HEK293 (cell line): Measurements from ENCODE around the gene CEACAM4.

Experiments
- CTCF ChIA-PET: fragments of 350-600 bp; formaldehyde crosslinking; extraction: SDS; loops from one replicate; lab custom pipeline; 2021; ENCODE audit warnings: antibody characterized with exemption; lab: Yijun Ruan, JAX
- POLR2A ChIA-PET: fragments of 300-600 bp; formaldehyde crosslinking; extraction: SDS; loops from one replicate; lab custom pipeline; 2020; ENCODE audit warnings: antibody characterized with exemption, inconsistent platforms; lab: Yijun Ruan, JAX
- H3K27ac ChIP-seq: fragments of 200-500 bp; sonication (Bioruptor generic); 2 replicates; pipeline ENCODE4 v1.5.1; 2014; ENCODE audit warnings: low read depth, low read length, control low read depth, inconsistent platforms; ENCODE audit errors: extremely low read depth
- H3K36me3 ChIP-seq, 2 experiments: fragments of 200-500 bp in 1 of 2; sonication (Bioruptor generic) in 1 of 2; 1 replicate in 1 of 2; 2 replicates in 1 of 2; pipeline ENCODE4 v1.5.1; 2014 to 2017; ENCODE audit warnings: inconsistent platforms in 2 of 2, low read length in 2 of 2; ENCODE audit not compliant: control insufficient read depth in 2 of 2, insufficient read depth in 1 of 2
- H3K4me1 ChIP-seq: fragments of 200-500 bp; sonication (Bioruptor generic); 2 replicates; pipeline ENCODE4 v1.5.1; 2014; ENCODE audit warnings: mild to moderate bottlenecking, low read length, inconsistent platforms; ENCODE audit not compliant: control insufficient read depth, insufficient read depth
- H3K4me3 ChIP-seq: 2 replicates; pipeline ENCODE4 v1.5.1; 2011; ENCODE audit warnings: low read depth, mild to moderate bottlenecking, control low read depth, low read length, moderate library complexity
- H3K9me3 ChIP-seq: fragments of 200-500 bp; sonication (Bioruptor generic); 2 replicates; pipeline ENCODE4 v1.5.1; 2014; ENCODE audit warnings: low read depth, low read length, inconsistent platforms; ENCODE audit not compliant: control insufficient read depth, insufficient read depth
- REPIN1 ChIP-seq: fragments of 450-650 bp; formaldehyde crosslinking; IDR thresholded peaks from 2 replicates; pipeline ENCODE4 v1.5.1; 2017; ENCODE audit warnings: missing biosample characterization, missing genetic modification characterization, low read depth
- WT1 ChIP-seq: fragments of 450-650 bp; formaldehyde crosslinking; IDR thresholded peaks from 2 replicates; pipeline ENCODE4 v1.5.1; 2016; ENCODE audit warnings: missing biosample characterization, missing genetic modification characterization
- ZBTB26 ChIP-seq: fragments of 450-650 bp; formaldehyde crosslinking; optimal IDR thresholded peaks from 2 replicates; pipeline ENCODE3; 2016; ENCODE audit warnings: missing biosample characterization, mild to moderate bottlenecking, missing genetic modification characterization
- ZNF221 ChIP-seq: fragments of 450-650 bp; formaldehyde crosslinking; IDR thresholded peaks from 2 replicates; pipeline ENCODE4 v1.5.1; 2017; ENCODE audit warnings: missing biosample characterization, missing genetic modification characterization, borderline replicate concordance
- ZNF266 ChIP-seq: fragments of 450-650 bp; formaldehyde crosslinking; IDR thresholded peaks from 2 replicates; pipeline ENCODE4 v1.5.1; 2016; ENCODE audit warnings: missing biosample characterization, missing genetic modification characterization, low read depth
- ZNF366 ChIP-seq: fragments of 450-650 bp; formaldehyde crosslinking; conservative IDR thresholded peaks from 2 replicates; pipeline ENCODE4 v1.5.1; 2016; ENCODE audit warnings: missing biosample characterization, missing genetic modification characterization
- ZNF561 ChIP-seq: fragments of 450-650 bp; IDR thresholded peaks from 2 replicates; pipeline ENCODE4 v1.5.1; 2018; ENCODE audit warnings: missing biosample characterization, missing genetic modification characterization, borderline replicate concordance
- ZNF580 ChIP-seq: fragments of 450-650 bp; formaldehyde crosslinking; IDR thresholded peaks from 2 replicates; pipeline ENCODE4 v1.5.1; 2016; ENCODE audit warnings: missing biosample characterization, missing genetic modification characterization
- ZNF610 ChIP-seq: fragments of 450-650 bp; formaldehyde crosslinking; IDR thresholded peaks from 2 replicates; pipeline ENCODE4 v1.5.1; 2016; ENCODE audit warnings: missing biosample characterization, missing genetic modification characterization, borderline replicate concordance
- ZNF624 ChIP-seq: fragments of 450-650 bp; formaldehyde crosslinking; IDR thresholded peaks from 2 replicates; pipeline ENCODE4 v1.5.1; 2017; ENCODE audit warnings: missing biosample characterization, missing genetic modification characterization
- ZNF677 ChIP-seq: fragments of 450-650 bp; IDR thresholded peaks from 2 replicates; pipeline ENCODE4 v1.5.0; 2018; ENCODE audit warnings: missing biosample characterization, mild to moderate bottlenecking, missing genetic modification characterization, moderate library complexity
- ZNF776 ChIP-seq: fragments of 450-650 bp; formaldehyde crosslinking; IDR thresholded peaks from 2 replicates; pipeline ENCODE4 v1.5.0; 2017; ENCODE audit warnings: missing biosample characterization, missing genetic modification characterization, borderline replicate concordance
- TF ChIP-seq, protein P1 (sequence below): fragments of 450-650 bp; formaldehyde crosslinking; IDR thresholded peaks from 2 replicates; pipeline ENCODE4 v1.5.1; 2016; ENCODE audit warnings: missing biosample characterization, missing genetic modification characterization
- TF ChIP-seq, protein P2 (sequence below): fragments of 450-650 bp; formaldehyde crosslinking; conservative IDR thresholded peaks from 2 replicates; pipeline ENCODE4 v1.5.1; 2016; ENCODE audit warnings: low read depth, missing biosample characterization, missing genetic modification characterization
- TF ChIP-seq, protein P3 (sequence below): fragments of 450-650 bp; formaldehyde crosslinking; IDR thresholded peaks from 2 replicates; pipeline ENCODE4 v1.5.1; 2016; ENCODE audit warnings: missing biosample characterization, missing genetic modification characterization

CEACAM4 gene

GRCh38 chr19:41606215-41606837 lies 20.5 kb downstream of the CEACAM4 start (continued):
- TF ChIP-seq ZNF561: no peak
- TF ChIP-seq, protein P1, sequence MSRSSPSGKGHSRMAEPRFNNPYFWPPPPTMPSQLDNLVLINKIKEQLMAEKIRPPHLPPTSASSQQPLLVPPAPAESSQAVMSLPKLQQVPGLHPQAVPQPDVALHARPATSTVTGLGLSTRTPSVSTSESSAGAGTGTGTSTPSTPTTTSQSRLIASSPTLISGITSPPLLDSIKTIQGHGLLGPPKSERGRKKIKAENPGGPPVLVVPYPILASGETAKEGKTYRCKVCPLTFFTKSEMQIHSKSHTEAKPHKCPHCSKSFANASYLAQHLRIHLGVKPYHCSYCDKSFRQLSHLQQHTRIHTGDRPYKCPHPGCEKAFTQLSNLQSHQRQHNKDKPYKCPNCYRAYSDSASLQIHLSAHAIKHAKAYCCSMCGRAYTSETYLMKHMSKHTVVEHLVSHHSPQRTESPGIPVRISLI (tag by site-specific recombination): no peak
- no peak for TF ChIP-seq ZNF221
- no peak for TF ChIP-seq WT1 (tag by site-specific recombination)
- TF ChIP-seq ZBTB26 (tag by site-specific recombination): no peak
- TF ChIP-seq, protein P2, sequence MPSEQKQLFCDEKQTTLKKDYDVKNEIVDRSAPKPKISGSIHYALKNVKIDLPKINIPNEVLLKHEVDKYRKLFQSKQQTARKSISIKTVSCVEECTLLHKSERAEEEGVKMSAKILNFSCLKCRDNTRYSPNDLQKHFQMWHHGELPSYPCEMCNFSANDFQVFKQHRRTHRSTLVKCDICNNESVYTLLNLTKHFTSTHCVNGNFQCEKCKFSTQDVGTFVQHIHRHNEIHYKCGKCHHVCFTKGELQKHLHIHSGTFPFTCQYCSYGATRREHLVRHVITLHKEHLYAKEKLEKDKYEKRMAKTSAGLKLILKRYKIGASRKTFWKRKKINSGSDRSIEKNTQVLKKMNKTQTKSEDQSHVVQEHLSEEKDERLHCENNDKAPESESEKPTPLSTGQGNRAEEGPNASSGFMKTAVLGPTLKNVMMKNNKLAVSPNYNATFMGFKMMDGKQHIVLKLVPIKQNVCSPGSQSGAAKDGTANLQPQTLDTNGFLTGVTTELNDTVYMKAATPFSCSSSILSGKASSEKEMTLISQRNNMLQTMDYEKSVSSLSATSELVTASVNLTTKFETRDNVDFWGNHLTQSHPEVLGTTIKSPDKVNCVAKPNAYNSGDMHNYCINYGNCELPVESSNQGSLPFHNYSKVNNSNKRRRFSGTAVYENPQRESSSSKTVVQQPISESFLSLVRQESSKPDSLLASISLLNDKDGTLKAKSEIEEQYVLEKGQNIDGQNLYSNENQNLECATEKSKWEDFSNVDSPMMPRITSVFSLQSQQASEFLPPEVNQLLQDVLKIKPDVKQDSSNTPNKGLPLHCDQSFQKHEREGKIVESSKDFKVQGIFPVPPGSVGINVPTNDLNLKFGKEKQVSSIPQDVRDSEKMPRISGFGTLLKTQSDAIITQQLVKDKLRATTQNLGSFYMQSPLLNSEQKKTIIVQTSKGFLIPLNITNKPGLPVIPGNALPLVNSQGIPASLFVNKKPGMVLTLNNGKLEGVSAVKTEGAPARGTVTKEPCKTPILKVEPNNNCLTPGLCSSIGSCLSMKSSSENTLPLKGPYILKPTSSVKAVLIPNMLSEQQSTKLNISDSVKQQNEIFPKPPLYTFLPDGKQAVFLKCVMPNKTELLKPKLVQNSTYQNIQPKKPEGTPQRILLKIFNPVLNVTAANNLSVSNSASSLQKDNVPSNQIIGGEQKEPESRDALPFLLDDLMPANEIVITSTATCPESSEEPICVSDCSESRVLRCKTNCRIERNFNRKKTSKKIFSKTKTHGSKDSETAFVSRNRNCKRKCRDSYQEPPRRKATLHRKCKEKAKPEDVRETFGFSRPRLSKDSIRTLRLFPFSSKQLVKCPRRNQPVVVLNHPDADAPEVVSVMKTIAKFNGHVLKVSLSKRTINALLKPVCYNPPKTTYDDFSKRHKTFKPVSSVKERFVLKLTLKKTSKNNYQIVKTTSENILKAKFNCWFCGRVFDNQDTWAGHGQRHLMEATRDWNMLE (tag by site-specific recombination): no peak

DNA sequence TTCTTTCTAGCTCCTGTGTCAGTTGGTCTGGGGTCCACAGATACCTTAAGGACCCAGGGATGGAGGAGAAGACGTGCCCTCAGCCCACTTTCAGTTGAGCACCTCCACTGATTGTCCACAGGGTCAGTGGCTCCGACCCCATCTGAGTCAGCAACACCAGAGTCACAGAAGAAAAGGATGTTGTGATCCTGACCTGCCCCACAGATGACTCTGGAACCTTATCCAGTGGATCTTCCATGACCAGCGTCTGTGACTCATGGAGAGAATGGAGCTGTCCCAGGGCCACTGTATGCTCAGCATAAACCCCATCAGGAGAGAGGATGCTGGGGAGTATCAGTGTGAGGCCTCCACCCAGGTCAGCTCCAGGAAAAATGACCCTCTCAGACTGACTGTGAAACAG lies 22.0 kb downstream of the CEACAM4 start:
- no peaks in the 10 kb centered on the region for H3K36me3 ChIP-seq
- H3K27ac ChIP-seq: no peak overlapping the region
- no peaks in the 10 kb centered on the region for H3K9me3 ChIP-seq
- peaks cover 3% of the 10 kb centered on the region; the same call in 1 of the 2 replicates for H3K4me1 ChIP-seq
- POLR2A ChIA-PET: no interaction called here
- no peak overlapping the region for H3K4me3 ChIP-seq
- TF ChIP-seq ZNF580 (tag by site-specific recombination) (no peak), ZNF366 (tag by site-specific recombination) (no peak), ZNF624 (tag by site-specific recombination) (no peak), ZNF677 (tag by site-specific recombination) (no peak), ZNF776 (no peak), REPIN1 (tag by site-specific recombination) (no peak)
- TF ChIP-seq, all 188 proteins: peak for 0
- CTCF ChIA-PET: interaction anchor here (0.6 to 2.1 kb wide), 5 partner anchors 10 to 939 kb away, joined by 3 to 10 read pairs (median 4); no protein-coding TSS in a partner anchor

GRCh38 chr19:41601771-41602170 lies 25.1 kb downstream of the CEACAM4 start:
- H3K36me3 ChIP-seq: no peaks in the 10 kb centered on the region
- no peaks in the 10 kb centered on the region for H3K9me3 ChIP-seq
- peaks cover 8% of the 10 kb centered on the region for H3K4me1 ChIP-seq
- ChIA-PET POLR2A (no interaction called here), CTCF (interaction anchor here (0.6 to 1.8 kb wide), 4 partner anchors 8 to 99 kb away, joined by 3 to 4 read pairs (median 3); no protein-coding TSS in a partner anchor)
- TF ChIP-seq, protein P3, sequence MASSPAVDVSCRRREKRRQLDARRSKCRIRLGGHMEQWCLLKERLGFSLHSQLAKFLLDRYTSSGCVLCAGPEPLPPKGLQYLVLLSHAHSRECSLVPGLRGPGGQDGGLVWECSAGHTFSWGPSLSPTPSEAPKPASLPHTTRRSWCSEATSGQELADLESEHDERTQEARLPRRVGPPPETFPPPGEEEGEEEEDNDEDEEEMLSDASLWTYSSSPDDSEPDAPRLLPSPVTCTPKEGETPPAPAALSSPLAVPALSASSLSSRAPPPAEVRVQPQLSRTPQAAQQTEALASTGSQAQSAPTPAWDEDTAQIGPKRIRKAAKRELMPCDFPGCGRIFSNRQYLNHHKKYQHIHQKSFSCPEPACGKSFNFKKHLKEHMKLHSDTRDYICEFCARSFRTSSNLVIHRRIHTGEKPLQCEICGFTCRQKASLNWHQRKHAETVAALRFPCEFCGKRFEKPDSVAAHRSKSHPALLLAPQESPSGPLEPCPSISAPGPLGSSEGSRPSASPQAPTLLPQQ: no peak
- TF ChIP-seq ZNF610 (no peak), ZNF266 (tag by site-specific recombination) (no peak)
- TF ChIP-seq, all 188 proteins: peak for 0
- Histone ChIP-seq H3K4me3 (no peak overlapping the region), H3K27ac (no peak overlapping the region)
